Ectodermal cell (in vitro differentiated cells): ENCODE data around the gene LRCH1.

ENCODE experiments used
- H3K27ac ChIP-seq: 2 replicates; pipeline ENCODE4 v1.7.0; 2013; ENCODE audit warnings: mild to moderate bottlenecking, low read depth, low read length; ENCODE audit not compliant: insufficient read depth, poor library complexity, severe bottlenecking
- H3K27me3 ChIP-seq: 2 replicates; pipeline ENCODE4 v1.7.0; 2013; ENCODE audit warnings: mild to moderate bottlenecking, low read length; ENCODE audit not compliant: insufficient read depth, control insufficient read depth, poor library complexity, severe bottlenecking
- H3K36me3 ChIP-seq: one replicate; pipeline ENCODE4 v1.7.0; 2013; ENCODE audit warnings: low read length; ENCODE audit not compliant: control insufficient read depth, insufficient read depth
- H3K4me1 ChIP-seq: one replicate; pipeline ENCODE4 v1.7.0; 2013; ENCODE audit warnings: low read length; ENCODE audit not compliant: control insufficient read depth, insufficient read depth
- H3K4me3 ChIP-seq: 2 replicates; pipeline ENCODE4 v1.7.0; 2013; ENCODE audit warnings: low read depth, low read length, control low read depth; ENCODE audit not compliant: insufficient read depth
- H3K9me3 ChIP-seq: 2 replicates; pipeline ENCODE4 v1.7.0; 2013; ENCODE audit warnings: mild to moderate bottlenecking, low read length, moderate library complexity; ENCODE audit not compliant: control insufficient read depth
- WGBS, 2 experiments: methylation state at CpG; one replicate each; pipeline ENCODE4 v1.1.7; 2013; ENCODE audit warnings: missing lambda C conversion rate in 2 of 2; 5-methylcytosine and 5-hydroxymethylcytosine counted together

Gene LRCH1

GRCh38 chr13:46630431-46631178, 77.6 kb downstream of the LRCH1 start:
- Histone ChIP-seq H3K27ac (no peak overlapping the region), H3K36me3 (no peaks in the 10 kb centered on the region), H3K4me3 (no peak overlapping the region), H3K9me3 (no peaks in the 10 kb centered on the region), H3K27me3 (no peaks in the 10 kb centered on the region), H3K4me1 (peaks cover 19% of the 10 kb centered on the region)
- 90 to 92% methylated on average over 1 of the region's 1 CpG for WGBS, 2 experiments

GRCh38 chr13:46631179-46631542, 78.2 kb downstream of the LRCH1 start:
- H3K4me3 ChIP-seq = no peak overlapping the region
- H3K27ac ChIP-seq = no peak overlapping the region
- H3K36me3 ChIP-seq = no peaks in the 10 kb centered on the region
- WGBS, 2 experiments = 86 to 96% methylated on average over 2 of the region's 2 CpGs
- peaks cover 19% of the 10 kb centered on the region for H3K4me1 ChIP-seq
- no peaks in the 10 kb centered on the region for H3K27me3 ChIP-seq
- H3K9me3 ChIP-seq = no peaks in the 10 kb centered on the region

- H3K9me3 ChIP-seq = no peaks in the 10 kb centered on the region
- 95 to 97% methylated on average over 2 of the region's 2 CpGs for WGBS, 2 experiments
- peaks cover 19% of the 10 kb centered on the region for H3K4me1 ChIP-seq
- H3K27ac ChIP-seq = no peak overlapping the region
- H3K4me3 ChIP-seq = no peak overlapping the region
- no peaks in the 10 kb centered on the region for H3K27me3 ChIP-seq
- H3K36me3 ChIP-seq = no peaks in the 10 kb centered on the region
These were observed 79.2 kb downstream of the LRCH1 start for GRCh38 chr13:46632176-46632575.

- Histone ChIP-seq H3K27me3 (no peaks in the 10 kb centered on the region), H3K36me3 (no peaks in the 10 kb centered on the region), H3K27ac (no peak overlapping the region), H3K4me3 (no peak overlapping the region), H3K9me3 (no peaks in the 10 kb centered on the region), H3K4me1 (peaks cover 19% of the 10 kb centered on the region)
- WGBS, 2 experiments = 88 to 90% methylated on average over 3 of the region's 3 CpGs
These were observed 80.4 kb downstream of the LRCH1 start for GRCh38 chr13:46633416-46633815.

GRCh38 chr13:46636451-46636850, 83.5 kb downstream of the LRCH1 start:
- H3K36me3 ChIP-seq = no peaks in the 10 kb centered on the region
- H3K27ac ChIP-seq = no peak overlapping the region
- peaks cover 6% of the 10 kb centered on the region for H3K4me1 ChIP-seq
- no peak overlapping the region for H3K4me3 ChIP-seq
- H3K9me3 ChIP-seq = no peaks in the 10 kb centered on the region
- WGBS, 2 experiments = 92 to 95% methylated on average over 2 of the region's 2 CpGs
- no peaks in the 10 kb centered on the region for H3K27me3 ChIP-seq

- no peak overlapping the region for H3K27ac ChIP-seq
- 79 to 85% methylated on average over 4 of the region's 4 CpGs for WGBS, 2 experiments
- H3K27me3 ChIP-seq = no peaks in the 10 kb centered on the region
- no peak overlapping the region for H3K4me3 ChIP-seq
- no peaks in the 10 kb centered on the region for H3K36me3 ChIP-seq
- no peaks in the 10 kb centered on the region for H3K9me3 ChIP-seq
- H3K4me1 ChIP-seq = peaks cover 6% of the 10 kb centered on the region
These were observed 84.2 kb downstream of the LRCH1 start for GRCh38 chr13:46637213-46637612.

- WGBS, 2 experiments = 100% methylated on average over 1 of the region's 2 CpGs; no CpG with 5 or more reads in 1 of the 2 experiments
- Histone ChIP-seq H3K4me1 (peaks cover 6% of the 10 kb centered on the region), H3K9me3 (no peaks in the 10 kb centered on the region), H3K27me3 (no peaks in the 10 kb centered on the region), H3K27ac (no peak overlapping the region), H3K36me3 (no peaks in the 10 kb centered on the region), H3K4me3 (no peak overlapping the region)
These were observed 85.3 kb downstream of the LRCH1 start for GRCh38 chr13:46638262-46638661.

GRCh38 chr13:46639033-46639981, 86.3 kb downstream of the LRCH1 start:
- H3K4me1 ChIP-seq = peaks cover 10% of the 10 kb centered on the region
- no peak overlapping the region for H3K27ac ChIP-seq
- H3K9me3 ChIP-seq = no peaks in the 10 kb centered on the region
- H3K27me3 ChIP-seq = no peaks in the 10 kb centered on the region
- 86 to 87% methylated on average over 5 of the region's 5 CpGs for WGBS, 2 experiments
- no peaks in the 10 kb centered on the region for H3K36me3 ChIP-seq
- H3K4me3 ChIP-seq = no peak overlapping the region

- Histone ChIP-seq H3K27ac (no peak overlapping the region), H3K36me3 (no peaks in the 10 kb centered on the region), H3K4me1 (peaks cover 15% of the 10 kb centered on the region), H3K9me3 (no peaks in the 10 kb centered on the region), H3K4me3 (no peak overlapping the region), H3K27me3 (no peaks in the 10 kb centered on the region)
- 93 to 97% methylated on average over 4 of the region's 4 CpGs for WGBS, 2 experiments
These were observed 87.9 kb downstream of the LRCH1 start for GRCh38 chr13:46640843-46641242.
